Activated effector memory CD4-positive, alpha-beta T cell treated with anti-CD3 and anti-CD28 coated beads, Interleukin-2, amount 50 U/mL, for 16 hours (primary cell): ENCODE measurements around the gene DENND1A.

Experiments used
- DNase-seq: peaks from one replicate; pipeline ENCODE4 v3.0.0-alpha.2; 2020

DENND1A gene

GRCh38 chr9:123517512-123517911 is 412.4 kb downstream of the DENND1A start:
- DNase-seq, result no peak

DNA sequence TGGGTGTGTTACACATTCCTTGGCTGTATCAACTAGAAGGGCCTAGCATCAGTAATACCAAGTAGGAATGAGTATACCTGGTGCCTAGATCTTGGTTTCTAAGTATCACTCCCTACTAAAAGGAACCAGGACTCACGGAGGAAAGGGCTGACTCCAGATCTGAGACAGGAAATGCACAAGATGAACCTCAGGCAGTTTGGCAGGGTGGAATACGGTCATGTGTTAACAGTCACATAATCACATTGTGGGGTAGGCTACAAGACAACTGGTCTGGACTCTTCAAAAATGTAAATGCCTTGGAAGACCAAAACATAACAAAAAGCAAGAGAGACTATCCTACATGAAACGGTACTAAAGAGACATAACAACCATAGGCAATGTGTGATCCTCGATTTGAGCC is 415.2 kb downstream of the DENND1A start:
- no peak for DNase-seq

GRCh38 chr9:123513554-123513953 is 416.4 kb downstream of the DENND1A start:
- DNase-seq, result no peak

DNA sequence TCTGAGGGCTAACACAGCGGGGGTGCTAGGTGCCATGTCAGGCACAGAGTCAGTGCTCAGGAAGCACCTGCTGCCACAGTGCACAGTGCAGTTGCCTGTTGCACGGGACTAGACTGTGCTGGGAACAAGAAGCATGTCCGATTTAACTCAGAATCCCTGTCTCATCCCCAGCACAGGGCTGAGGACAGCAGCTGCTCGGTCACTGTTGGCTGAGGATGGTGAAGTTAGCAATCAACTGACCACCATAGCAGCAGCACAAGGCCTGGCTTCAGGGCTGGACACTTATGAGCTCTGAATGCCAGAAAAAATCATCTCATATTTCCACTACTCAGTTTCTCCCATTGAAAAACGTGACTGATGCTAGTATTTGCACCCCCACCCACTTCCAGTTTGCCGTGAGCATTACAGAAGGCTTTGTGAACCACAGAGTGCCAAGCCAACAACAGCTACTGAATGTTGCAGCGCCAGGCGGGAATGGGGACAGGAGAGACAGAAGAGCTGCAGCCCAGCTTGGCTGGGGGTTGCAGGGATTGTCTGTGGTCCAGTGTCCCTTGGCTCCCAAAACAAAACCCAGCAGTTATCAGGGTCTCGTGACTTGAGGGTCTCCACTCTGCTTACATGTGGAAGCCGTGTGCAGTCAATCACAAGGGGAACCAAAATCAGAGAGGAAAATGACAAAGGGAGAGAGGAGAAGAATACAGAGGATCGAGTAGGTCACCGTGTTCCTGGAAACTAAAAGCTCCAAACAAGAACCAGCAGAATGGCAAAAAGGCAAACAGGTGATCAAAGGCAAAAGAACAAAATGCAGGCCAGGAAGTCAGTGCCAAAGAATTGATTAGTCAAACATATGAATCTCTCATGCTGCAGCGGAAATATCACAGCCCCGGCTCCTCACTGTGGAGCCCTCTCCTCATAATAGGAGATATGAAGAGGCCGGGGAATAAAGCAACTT is 418.3 kb downstream of the DENND1A start:
- no peak for DNase-seq

DNA sequence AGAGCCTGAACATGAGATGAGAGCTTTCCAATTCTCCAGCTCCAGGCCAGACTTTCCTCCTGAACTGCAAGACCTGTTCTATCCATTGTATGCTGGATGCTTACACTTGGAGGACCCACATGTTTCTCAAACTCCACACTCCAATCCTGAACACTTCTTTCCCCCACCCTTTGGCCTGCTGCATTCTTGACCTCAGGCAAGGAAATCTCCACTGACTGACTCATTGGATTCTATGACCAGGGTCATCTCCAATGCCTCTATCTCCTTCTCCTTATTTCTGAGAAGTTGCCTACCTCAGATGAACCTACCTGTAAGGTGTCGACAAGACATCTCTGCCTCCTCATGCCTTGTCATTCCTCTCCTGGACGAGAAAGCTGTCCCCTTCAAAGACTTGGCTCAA is 420.3 kb downstream of the DENND1A start:
- DNase-seq, result no peak

DNA sequence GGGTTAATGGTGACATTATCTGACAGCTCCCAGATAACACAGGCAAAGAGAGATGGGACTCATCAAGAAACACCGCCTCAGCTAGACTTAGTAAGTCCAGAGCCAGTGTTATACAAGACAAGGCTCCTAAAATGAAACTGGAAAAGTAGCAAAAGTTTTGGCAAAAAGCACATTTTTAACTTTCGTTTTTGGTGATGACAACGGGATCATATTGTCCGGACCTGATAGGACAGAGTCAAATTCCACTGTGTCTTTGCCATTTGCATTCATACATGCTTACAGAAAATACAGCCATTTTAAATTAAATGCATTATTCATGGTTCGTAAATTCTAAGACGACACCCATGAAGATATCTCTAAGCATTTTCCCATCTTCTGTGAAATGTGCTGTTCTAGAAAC is 421.9 kb downstream of the DENND1A start:
- DNase-seq, result no peak

DNA sequence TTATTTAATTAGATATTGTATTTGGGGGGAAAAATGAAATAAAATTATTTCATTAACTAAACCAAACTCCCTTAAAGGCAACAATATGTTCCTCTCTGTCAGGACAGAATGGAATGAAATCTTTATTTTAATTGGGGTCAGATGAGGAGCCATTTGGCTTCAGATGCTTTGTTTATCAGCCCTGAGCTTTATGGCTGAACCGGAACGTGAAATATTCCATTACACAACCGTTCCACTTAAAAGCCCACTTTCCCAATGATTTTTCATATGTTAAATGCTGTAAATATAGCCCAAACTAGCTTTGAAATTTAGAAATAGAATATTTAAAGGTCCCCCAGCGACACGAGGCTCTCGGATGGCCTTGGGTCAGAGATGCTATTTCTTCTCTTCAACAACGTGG is 424.4 kb downstream of the DENND1A start:
- DNase-seq, result no peak

- DNase-seq, result no peak
Observed at GRCh38 chr9:123500336-123500735, 429.6 kb downstream of the DENND1A start.

DNA sequence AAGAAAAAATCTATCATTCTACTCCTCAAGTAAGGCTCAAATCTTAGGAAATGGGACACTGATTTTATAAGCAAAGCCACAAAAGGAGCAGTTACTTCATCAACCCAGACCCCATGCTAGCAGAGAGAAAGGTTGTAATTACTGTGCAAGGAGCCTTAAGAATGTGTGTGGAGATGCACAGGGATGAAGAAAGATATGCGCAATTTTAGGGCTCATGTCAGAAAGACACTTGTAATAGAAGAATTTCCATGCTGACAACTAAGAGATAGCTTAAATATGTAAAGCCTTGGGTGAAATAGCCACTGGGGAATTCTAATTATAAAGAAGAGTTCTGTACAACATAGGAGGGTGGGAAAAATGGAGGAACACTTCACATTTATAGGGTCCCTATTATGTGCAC is 432.1 kb downstream of the DENND1A start:
- no peak for DNase-seq

- no peak for DNase-seq
Observed at GRCh38 chr9:123495731-123496130, 434.2 kb downstream of the DENND1A start.

GRCh38 chr9:123493627-123494026 is 436.3 kb downstream of the DENND1A start:
- no peak for DNase-seq

GRCh38 chr9:123490688-123491087 is 439.2 kb downstream of the DENND1A start:
- no peak for DNase-seq

GRCh38 chr9:123488722-123489321 is 441.1 kb downstream of the DENND1A start:
- DNase-seq, result no peak

- DNase-seq, result no peak
Observed at GRCh38 chr9:123487944-123488548, 441.9 kb downstream of the DENND1A start.

- DNase-seq, result no peak
Observed at GRCh38 chr9:123486431-123486830, 443.5 kb downstream of the DENND1A start.

DNA sequence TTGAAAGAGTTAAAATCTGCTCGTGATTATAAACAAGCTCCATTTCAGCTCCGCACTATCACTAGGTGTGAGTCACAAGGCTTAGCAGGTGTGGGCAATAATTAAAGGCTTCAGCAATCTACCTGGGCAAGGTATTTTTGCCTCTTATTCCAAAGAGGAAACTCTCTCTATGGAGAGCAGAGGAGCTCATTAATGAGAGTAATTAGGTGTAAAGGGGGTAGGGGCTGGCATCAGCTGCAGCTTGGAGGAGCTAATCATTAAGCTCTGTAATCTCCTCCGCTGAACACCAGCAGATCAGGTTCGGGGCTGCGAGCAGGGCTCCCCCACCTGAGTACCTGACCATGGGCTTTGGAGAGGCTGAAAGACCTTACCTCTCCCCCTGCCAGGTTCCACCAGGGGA is 444.7 kb downstream of the DENND1A start:
- DNase-seq, result no peak

DNA sequence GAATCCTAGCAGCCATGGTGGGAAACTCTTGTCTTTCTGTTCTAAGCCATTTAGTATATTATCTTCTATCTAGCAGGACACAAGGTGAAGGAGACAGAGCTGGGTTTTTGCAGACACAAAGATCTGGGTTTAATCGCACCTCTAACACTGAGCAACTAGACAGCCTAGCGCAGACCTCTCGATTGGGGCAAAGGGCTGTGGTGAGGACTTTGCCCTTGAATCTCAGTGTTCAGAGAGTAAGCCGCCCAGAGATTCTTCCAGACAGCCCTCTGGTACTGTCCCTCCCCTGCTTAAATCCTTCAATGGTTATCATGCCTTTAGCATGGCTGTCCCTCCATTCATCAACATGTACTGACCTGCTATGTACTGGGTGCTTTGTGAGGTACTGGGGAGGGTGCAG is 445.8 kb downstream of the DENND1A start:
- no peak for DNase-seq

GRCh38 chr9:123483191-123483803 is 446.6 kb downstream of the DENND1A start:
- no peak for DNase-seq

DNA sequence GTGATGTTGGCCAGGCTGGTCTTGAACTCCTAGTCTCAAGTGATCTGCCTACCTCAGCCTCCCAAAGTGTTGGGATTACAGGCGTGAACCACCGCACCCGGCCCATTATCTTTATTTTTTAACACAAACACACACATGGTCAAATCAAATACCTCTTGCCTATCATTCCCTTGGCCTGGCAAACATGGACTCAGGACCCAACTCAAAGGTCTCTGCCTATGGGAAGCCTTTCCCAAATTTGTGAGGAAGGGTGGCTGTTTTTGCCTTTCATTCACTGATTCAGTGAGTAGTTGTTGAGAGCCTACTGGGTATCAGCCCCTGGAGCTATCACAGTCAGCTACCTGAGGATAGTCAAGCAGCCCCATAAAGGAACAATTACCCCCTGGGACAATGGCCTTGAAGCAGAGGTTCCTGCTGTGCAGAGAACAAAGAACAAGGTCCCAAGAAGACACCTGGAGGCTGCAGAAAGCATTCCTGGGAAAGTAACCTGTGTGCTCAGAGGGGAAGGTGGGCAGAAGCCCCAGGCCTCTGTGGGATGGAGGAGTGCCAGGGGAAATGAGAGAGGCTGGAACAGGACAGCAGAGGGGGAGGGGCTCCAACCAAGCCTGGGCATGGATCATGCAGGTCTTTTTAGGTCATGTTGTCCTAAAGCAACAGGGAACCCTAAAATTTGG is 447.5 kb downstream of the DENND1A start:
- DNase-seq, result no peak

- no peak for DNase-seq
Observed at GRCh38 chr9:123481209-123481865, 448.6 kb downstream of the DENND1A start.

- DNase-seq, result no peak
Observed at GRCh38 chr9:123480791-123481190, 449.1 kb downstream of the DENND1A start.

DNA sequence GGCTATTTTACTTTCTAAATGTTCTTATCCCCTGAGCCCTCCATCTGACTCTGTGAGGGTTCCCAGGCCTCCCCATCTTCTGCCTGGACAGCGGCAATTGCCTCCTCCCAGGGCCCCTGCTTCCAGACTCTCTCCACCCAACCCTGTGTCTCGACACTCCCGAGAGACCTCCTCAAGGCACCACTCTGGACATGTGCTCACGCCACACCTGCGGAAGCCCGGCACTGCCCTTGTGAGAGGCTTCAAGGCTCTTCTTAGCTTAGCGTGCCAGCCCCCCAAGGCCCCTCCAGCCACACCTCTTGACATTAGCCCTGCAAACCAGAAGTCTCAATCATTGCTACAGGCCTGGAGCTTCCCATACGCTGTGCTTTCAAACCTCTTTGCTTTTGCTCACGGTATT is 449.8 kb downstream of the DENND1A start:
- no peak for DNase-seq
